NCI-H524 (cell line): ENCODE measurements around the gene ABCC2.
A peak's percentile ranks its signal among the peaks of the same experiment; 100 is the strongest.
"Not testable (repeated sequence)": the region's sequence is repeated elsewhere in the genome, so short reads cannot be mapped to it uniquely, and the experiment has no call there.

Source experiments
- DNase-seq, 2 experiments: peaks; one replicate each; lab custom pipeline; 2025; lab: John Stamatoyannopoulos, UW

ABCC2 gene

DNA sequence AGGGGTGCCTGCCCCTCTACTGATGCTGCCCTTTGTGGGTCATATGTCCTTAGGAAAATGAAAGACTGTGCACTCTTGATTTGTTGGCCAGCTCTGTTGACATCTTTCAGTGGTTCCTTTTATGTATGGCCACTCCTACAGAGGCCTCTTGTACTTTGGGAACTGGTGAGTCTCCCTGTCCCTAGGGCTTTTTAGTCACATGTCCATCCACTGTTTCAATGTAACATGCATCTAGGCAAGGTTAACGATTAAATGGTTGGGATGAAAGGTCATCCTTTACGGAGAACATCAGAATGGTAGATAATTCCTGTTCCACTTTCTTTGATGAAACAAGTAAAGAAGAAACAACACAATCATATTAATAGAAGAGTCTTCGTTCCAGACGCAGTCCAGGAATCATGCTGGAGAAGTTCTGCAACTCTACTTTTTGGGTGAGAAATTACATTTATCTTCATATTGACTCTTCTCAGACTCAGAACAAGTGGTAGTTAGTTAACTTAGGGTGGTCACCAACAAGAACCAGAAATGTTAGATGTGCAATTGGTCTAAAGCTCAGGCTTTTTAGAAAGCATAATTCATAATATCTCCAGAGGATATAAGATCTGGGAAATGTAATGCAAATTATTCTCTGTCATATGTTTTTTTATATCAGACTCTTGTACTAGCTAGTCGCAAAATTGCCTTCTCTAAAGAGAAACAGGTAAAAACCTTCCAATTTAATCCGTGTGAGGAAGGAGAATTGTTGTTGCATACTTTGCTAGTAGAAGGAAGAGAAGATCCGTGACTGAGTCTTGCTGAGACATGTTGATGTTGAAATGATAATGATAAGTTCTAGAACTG, at the start of gene ABCC2:
TSS of gene ABCC2 (plus strand) at position 194 of the 840 bp plus-strand sequence. CDS start at position 399, 205 bp downstream.
- no peak for DNase-seq

GRCh38 chr10:99733366-99733765, 49.1 kb upstream of the ABCC2 start:
- peak; percentile 13 to 60 for DNase-seq

- not testable (repeated sequence) for DNase-seq
Measured at GRCh38 chr10:99734111-99734510, 48.3 kb upstream of the ABCC2 start.

DNA sequence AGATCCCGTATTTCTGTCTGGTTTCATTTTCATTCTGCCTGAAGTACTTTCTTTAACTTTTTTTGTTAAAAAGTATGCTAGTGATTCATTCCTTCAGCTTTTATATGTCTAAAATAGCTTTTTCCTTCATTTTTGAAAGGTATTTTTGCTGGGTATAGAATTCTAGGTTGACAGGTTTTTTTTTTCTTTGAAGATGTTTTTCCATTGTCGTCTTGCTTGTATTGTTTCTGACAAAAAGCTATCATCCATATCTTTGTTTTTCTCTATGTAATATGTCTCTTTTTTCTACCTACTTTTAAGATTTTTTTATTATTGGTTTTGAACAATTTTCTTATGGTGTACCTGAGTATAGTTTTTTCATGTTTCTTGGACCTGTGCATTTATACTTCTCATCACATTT, 42.2 kb upstream of the ABCC2 start:
- no peak for DNase-seq

GRCh38 chr10:99740933-99741559, 41.4 kb upstream of the ABCC2 start:
- no peak for DNase-seq

DNA sequence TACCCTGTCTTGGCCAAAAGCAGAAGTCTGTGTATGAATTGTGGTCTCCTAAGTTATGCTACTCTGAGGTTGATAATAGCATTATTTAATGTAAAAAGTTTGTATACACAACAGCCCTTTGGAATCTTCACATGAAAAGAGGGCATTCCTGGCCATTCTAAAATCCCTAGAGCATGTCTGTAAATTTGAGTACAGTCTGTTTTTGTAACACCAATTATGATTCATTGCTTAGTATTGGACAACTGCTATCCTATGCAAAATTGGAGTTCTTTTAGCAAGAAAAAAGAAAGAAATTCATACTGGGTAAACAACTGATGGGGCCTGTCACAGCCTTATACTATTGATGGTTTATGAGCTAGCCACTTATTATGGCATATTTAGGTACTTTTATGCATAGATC, 40.2 kb upstream of the ABCC2 start:
- no peak for DNase-seq

- no peak for DNase-seq
Measured at GRCh38 chr10:99742701-99743100, 39.7 kb upstream of the ABCC2 start.

DNA sequence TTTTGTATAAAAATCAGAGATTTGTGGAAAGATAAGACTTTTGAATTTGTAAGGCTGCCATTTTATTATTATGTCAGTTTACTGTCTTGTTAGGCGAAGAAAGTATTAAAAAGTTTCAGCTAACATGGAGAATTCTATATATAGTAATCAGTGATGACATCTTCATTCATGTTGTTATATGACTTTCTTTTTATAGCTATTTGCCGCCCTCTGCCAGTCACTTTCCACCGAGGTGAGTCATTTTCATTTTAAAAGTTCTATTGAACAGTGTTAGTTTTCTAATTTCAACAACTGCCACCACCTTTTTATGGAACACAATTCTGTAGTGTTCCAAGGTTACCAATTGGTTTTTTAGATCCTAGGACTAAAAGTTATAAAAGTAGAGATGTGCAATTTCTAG, 38.6 kb upstream of the ABCC2 start:
- DNase-seq: no peak

GRCh38 chr10:99746166-99746565, 36.3 kb upstream of the ABCC2 start:
- DNase-seq: not testable (repeated sequence)

DNA sequence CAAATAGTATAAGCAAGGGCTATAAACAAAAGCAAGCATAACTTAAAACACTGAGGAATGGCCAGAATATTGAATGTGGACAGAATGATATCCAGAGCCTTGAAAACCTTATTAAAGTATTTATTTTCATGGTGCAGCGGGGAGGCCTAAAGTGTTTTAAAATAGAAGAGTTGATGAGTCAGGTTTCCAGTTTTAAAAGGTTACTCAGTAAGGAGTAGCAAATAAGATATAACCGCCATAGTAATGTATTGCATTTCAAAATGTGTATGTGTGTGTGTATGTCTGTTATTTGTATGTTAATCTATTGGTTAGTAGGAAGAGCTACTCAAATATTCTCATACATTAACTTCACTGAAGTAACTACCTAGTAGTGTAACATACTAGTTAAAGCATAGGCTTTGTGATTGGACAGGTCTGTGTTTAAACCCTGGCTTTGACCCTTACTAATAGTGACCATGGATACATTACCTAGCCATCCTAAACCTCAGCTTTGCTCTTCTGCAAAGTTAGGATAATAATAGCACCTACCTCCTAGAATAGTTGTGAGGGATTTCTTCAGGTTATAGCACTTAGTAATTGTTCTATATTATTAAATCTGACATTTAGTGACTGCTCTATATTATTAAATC, 33.5 kb upstream of the ABCC2 start:
- DNase-seq: no peak

DNA sequence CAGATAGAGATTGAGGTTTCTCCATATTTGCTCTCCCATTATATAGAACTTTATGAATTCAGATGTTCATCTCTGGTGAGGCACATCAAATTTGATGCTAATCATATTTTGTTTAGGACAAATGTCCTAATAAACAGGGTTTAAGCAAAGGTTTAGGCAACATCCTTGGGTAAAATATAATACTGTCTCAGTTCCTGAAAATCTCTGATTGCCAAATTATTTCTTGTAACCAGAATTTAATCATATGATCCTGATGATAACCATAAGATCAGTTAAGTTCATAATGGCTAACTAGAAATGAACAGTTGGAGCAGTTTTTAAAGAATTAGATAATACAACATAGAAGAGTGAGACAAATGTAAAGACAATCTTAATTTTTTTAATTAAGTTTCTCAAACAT, 31.8 kb upstream of the ABCC2 start:
- DNase-seq: no peak

DNA sequence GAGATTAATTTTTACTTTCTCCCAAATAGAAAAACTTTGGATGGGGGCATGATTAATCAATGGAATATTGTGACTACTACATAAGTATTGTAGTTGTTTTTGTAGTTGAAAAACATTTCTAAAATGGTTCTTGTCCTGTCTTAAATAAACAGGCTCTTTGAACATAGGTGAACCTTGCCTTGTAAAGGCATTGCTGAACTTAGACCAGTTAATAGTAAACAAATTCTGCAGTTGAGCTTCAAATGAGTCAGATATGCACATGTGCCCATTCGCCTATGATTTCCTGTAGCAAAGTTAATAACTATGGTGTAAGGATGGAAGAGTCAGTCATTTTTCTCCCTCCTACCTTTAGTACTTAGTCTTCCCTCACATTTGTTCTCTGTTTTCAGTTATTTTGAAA, 27.8 kb upstream of the ABCC2 start:
- no peak for DNase-seq

DNA sequence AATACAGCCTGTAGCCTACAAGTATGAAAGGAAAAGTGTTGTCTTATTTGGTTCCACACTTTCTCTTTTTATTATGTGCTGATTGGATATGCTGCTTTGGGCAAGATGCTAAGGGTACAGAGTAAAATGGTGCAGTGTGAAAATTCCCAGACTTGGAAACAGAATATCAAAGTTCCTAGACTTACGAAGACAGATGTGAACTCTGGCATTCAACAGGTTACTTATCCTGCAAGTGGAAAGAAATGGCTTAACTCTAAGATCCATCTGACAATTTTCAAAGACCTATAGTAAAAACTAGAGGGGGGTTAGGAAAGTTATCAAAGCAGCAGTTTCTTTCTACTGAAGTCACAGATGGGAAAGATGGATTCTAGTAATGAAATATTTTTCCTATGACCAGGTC, 26.3 kb upstream of the ABCC2 start:
- DNase-seq: no peak

DNA sequence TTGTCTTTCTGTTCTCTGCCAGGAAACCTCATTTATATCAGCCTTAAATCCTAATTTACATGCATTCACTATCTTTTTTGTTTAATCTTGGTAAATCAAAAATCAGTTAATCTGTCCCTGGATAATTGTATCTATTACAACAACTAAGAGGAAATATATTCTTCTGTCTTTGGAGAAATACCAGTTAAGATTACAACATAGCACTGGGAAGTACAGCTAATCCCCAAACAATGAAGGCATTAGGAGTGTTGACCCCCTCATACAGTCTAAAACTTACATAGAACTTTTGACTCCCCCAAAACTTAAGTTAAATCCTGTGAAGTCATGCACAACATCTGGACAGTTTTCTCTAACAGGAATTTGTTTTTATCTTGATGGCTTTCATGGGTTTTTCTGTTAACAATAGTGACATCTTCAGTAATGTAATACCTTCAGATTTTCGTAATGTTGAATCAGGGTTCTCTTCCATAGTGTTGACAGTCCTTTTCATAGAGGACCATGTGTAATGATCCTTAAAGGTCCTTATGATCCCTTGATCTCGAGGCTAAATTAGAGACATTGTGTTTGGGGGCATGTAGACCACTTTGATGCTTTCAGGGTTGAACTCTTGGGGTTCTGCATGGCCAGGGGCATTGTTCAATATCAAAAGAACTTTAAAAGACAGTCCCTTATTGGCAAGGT, 24.1 kb upstream of the ABCC2 start:
- DNase-seq: no peak

DNA sequence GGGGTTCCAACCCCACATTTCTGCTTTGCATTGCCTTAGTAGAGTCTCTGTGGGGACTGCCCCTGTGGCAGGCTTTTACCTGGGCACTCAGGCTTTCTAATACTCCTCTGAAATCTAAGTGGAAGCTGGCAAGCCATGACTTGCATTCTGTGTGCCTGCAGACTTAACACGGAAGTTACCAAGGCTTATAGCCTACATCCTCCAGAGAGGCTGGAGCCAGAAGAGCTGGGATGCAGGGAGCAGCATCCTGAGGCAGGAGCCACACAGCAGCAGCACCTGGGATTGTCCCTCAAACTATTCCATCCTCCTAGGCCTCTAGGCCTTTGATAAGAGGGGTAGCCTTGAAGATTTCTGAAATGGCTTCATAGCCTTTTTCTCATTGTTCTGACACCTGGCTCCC, 22.1 kb upstream of the ABCC2 start:
- no peak for DNase-seq

DNA sequence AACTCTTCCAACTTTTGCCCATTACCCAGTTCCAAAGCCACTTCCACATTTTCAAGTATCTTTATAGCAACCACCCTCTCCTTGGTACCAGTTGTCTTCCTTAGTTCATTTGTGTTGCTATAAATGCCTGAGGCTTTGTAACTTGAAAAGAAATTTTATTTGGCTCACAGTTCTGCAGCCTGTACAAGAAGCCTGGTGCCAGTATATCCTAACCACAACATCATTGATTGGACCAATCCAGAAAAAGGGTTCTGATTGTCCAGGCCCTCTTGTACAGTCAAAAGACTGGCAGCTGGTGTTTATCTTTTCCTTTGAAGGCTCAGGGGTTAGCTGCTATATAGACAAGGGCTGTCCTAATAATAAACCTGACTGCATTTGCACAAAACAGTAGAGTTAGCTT, 21.1 kb upstream of the ABCC2 start:
- DNase-seq: no peak

DNA sequence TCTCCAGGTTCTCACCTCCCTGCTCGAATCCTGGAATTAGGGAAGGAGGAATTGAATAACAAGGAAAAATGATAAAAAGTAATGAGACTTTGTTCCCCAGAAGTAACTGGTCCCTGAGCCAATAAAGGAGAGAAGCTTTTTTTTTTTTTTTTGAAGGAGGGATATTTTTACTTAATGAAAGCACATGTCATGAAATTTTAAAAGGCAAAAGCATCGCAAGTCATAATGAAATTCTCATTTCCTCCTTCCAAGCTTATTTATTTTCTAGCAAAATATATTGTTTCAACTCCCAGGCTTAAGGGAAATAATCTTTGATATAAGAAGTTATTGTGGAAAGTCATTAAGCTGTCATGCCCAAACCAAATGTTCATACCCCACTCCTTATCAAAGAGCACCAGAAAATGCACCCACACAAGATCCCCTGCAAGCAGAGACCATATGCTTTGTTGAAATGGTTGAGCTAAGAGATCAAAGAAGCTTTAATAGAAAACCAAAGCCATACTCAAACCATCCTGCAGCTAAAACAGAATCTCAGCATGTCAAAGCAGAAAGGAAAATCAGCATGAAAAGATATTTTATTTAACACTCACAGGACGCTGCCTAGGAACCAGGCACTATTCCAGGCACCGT, 16.7 kb upstream of the ABCC2 start:
- no peak for DNase-seq

- DNase-seq: no peak
Measured at GRCh38 chr10:99766302-99766681, 16.1 kb upstream of the ABCC2 start.

- DNase-seq: no peak
Measured at GRCh38 chr10:99767901-99768300, 14.5 kb upstream of the ABCC2 start.

DNA sequence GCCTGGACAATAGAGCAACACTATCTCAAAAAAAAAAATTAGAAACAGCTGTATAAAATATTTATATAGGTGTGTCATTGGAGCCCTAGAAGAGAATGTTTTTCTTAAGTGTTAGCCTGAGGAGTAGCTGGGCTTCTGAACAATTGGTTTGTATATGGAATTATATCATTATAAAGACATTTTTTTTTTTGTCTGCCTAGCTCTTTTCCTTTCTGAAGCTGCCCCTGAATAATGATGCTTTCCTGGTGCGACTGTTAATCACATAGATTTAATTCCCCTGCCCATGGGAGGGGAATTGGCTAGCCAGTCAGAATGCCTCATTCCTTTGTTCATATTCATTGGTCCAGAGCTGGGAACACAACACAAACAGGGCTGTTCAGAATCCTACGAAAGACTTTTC, 13.9 kb upstream of the ABCC2 start:
- DNase-seq: no peak

DNA sequence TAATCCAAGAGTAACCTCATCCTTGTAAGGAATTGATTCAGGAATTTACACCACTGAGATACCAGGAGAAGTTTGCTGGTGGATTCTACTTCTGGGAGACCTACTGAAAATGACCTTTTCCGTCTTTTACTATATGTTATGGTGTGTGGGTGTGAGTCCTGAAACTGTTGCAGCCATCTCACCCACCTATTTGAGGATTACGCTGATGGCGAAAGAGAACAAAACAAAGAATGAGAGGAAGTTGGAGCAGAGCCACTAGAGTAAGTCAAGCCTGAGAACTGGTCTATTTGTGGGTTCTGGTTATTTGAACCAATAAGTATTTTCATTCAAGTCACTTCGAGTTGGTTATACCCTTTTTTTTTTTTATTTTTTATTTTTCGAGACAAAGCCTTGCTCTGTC, 12.7 kb upstream of the ABCC2 start:
- DNase-seq: no peak

- DNase-seq: no peak
Measured at GRCh38 chr10:99770408-99771045, 11.9 kb upstream of the ABCC2 start.
